A549 (cell line): ENCODE data around the gene SPCS3. TPM values are rescaled to one million over a fixed set of nuclear protein-coding genes. Genes with fewer than 3 reads are reported as not detected.

Source experiments
- ATAC-seq, 2 experiments: fragments of 200-7000 bp in 1 of 2; fragments of >200 bp in 1 of 2; cut with Nextera tagmentation in 1 of 2; cut with Tn5 transposase in 1 of 2; 3 replicates each; pipeline versions ENCODE4 v1.8.0 to v1.9.1; 2018 to 2020; ENCODE audit warnings: mild to moderate bottlenecking in 1 of 2, moderate library complexity in 1 of 2
- CTCF ChIA-PET: fragments of 300-600 bp; sonication (Branson Sonifier 250); formaldehyde crosslinking; extraction: SDS; loops from one replicate; lab custom pipeline; 2021; ENCODE audit warnings: antibody characterized with exemption, inconsistent platforms; lab: Yijun Ruan, JAX
- POLR2A ChIA-PET: fragments of 350-600 bp; formaldehyde crosslinking; extraction: SDS; loops from one replicate; lab custom pipeline; 2021; ENCODE audit warnings: antibody characterized with exemption, inconsistent platforms; lab: Yijun Ruan, JAX
- DNase-seq, 2 experiments: peaks; one replicate each; pipeline versions ENCODE4 v3.0.0 to v3.0.0-alpha.2; 2011 to 2016; ENCODE audit warnings: low read depth in 1 of 2, low spot score in 1 of 2
- FAIRE-seq: peaks from 2 replicates; lab custom pipeline; 2011; peaks lifted over from hg19 to GRCh38; lab: Jason Lieb, UNC
- H3K27ac ChIP-seq, 2 experiments: fragments of >200 bp; sonication (Bioruptor Twin); formaldehyde crosslinking; 3 replicates each; pipeline ENCODE4 v1.5.1; 2016 to 2017
- H3K4me1 ChIP-seq: fragments of >200 bp; sonication (Bioruptor Twin); formaldehyde crosslinking; 3 replicates; pipeline ENCODE4 v1.6.1; 2016
- H3K4me2 ChIP-seq: fragments of >200 bp; sonication (Bioruptor Twin); formaldehyde crosslinking; 3 replicates; pipeline ENCODE4 v1.6.1; 2016
- H3K4me3 ChIP-seq: fragments of >200 bp; sonication (Bioruptor Twin); formaldehyde crosslinking; 3 replicates; pipeline ENCODE4 v1.5.1; 2016
- H3K9me3 ChIP-seq: fragments of >200 bp; sonication (Bioruptor Twin); formaldehyde crosslinking; 3 replicates; pipeline ENCODE4 v1.6.1; 2016
- CEBPB ChIP-seq, 2 experiments: fragments of >200 bp in 1 of 2; sonication (Bioruptor Twin) in 1 of 2; formaldehyde crosslinking in 1 of 2; IDR thresholded peaks; 2 replicates each; pipeline ENCODE4 v1.6.1; 2012 to 2016
- EHF ChIP-seq: fragments of 250-450 bp; sonication (Bioruptor Pico); IDR thresholded peaks from 2 replicates; pipeline ENCODE4 v1.5.0; 2020; ENCODE audit warnings: mild to moderate bottlenecking
- EP300 ChIP-seq, 2 experiments: fragments of >200 bp; sonication (Bioruptor Twin); formaldehyde crosslinking; IDR thresholded peaks; 2 replicates in 1 of 2; 3 replicates in 1 of 2; pipeline ENCODE4 v1.6.1; 2016 to 2017
- ESRRA ChIP-seq: fragments of 150-350 bp; IDR thresholded peaks from 2 replicates; pipeline ENCODE4 v1.6.1; 2014; ENCODE audit warnings: mild to moderate bottlenecking, low read length, borderline replicate concordance
- FOSB ChIP-seq: fragments of 250-450 bp; sonication (Bioruptor Pico); IDR thresholded peaks from 2 replicates; pipeline ENCODE4 v1.5.0; 2020; ENCODE audit warnings: mild to moderate bottlenecking, moderate library complexity
- FOSL2 ChIP-seq, 2 experiments: fragments of 450-650 bp in 1 of 2; fragments of >200 bp in 1 of 2; sonication (Bioruptor Twin) in 1 of 2; formaldehyde crosslinking; IDR thresholded peaks; 2 replicates each; pipeline versions ENCODE4 v1.5.0 to v1.6.1; 2016 to 2020; ENCODE audit warnings: mild to moderate bottlenecking in 1 of 2, moderate library complexity in 1 of 2
- GATA3 ChIP-seq: IDR thresholded peaks from 2 replicates; pipeline ENCODE4 v1.6.1; 2012; ENCODE audit warnings: borderline replicate concordance
- HDAC2 ChIP-seq: fragments of 200-600 bp; sonication (generic); IDR thresholded peaks from 2 replicates; pipeline ENCODE4 v1.6.1; 2016
- HEYL ChIP-seq: fragments of 250-450 bp; sonication (Bioruptor Pico); IDR thresholded peaks from 2 replicates; pipeline ENCODE4 v1.8.0; 2021; ENCODE audit warnings: mild to moderate bottlenecking, moderate library complexity
- HOXB13 ChIP-seq: fragments of 250-450 bp; sonication (Bioruptor Pico); IDR thresholded peaks from 2 replicates; pipeline ENCODE4 v1.5.0; 2020; ENCODE audit warnings: low read depth, mild to moderate bottlenecking, moderate library complexity
- JUNB ChIP-seq: fragments of >200 bp; sonication (Bioruptor Twin); formaldehyde crosslinking; IDR thresholded peaks from 2 replicates; pipeline ENCODE4 v1.6.1; 2016
- KDM1A ChIP-seq: fragments of 200-600 bp; sonication (generic); IDR thresholded peaks from 2 replicates; pipeline ENCODE4 v1.6.1; 2016; ENCODE audit warnings: low read depth, mild to moderate bottlenecking
- KDM5A ChIP-seq: fragments of 200-600 bp; sonication (generic); IDR thresholded peaks from 2 replicates; pipeline ENCODE4 v1.6.1; 2016; ENCODE audit warnings: antibody characterized with exemption, mild to moderate bottlenecking
- MAFK ChIP-seq: fragments of 450-650 bp; IDR thresholded peaks from 2 replicates; pipeline ENCODE4 v1.6.1; 2014; ENCODE audit not compliant: partially characterized antibody
- MAZ ChIP-seq: fragments of 150-350 bp; IDR thresholded peaks from 2 replicates; pipeline ENCODE4 v1.6.1; 2014; ENCODE audit warnings: antibody characterized with exemption, low read depth, low read length, borderline replicate concordance
- NFE2L2 ChIP-seq: fragments of 150-350 bp; conservative IDR thresholded peaks from 2 replicates; pipeline ENCODE4 v1.6.1; 2014; ENCODE audit warnings: low read length
- NPAS2 ChIP-seq: fragments of 250-450 bp; sonication (Bioruptor Pico); IDR thresholded peaks from 2 replicates; pipeline ENCODE4 v1.8.0; 2022; ENCODE audit warnings: mild to moderate bottlenecking, moderate library complexity, borderline replicate concordance
- NR3C1 ChIP-seq: fragments of >200 bp; sonication (Bioruptor Twin); formaldehyde crosslinking; IDR thresholded peaks from 3 replicates; pipeline ENCODE4 v1.6.1; 2017
- POLR2AphosphoS2 ChIP-seq: conservative IDR thresholded peaks from 2 replicates; pipeline ENCODE4 v1.6.1; 2012; ENCODE audit warnings: low read length, improper control_type of control experiment, inconsistent platforms
- RAD21 ChIP-seq, 2 experiments: fragments of >200 bp in 1 of 2; sonication (Bioruptor Twin) in 1 of 2; formaldehyde crosslinking in 1 of 2; IDR thresholded peaks in 1 of 2; conservative IDR thresholded peaks in 1 of 2; 2 replicates in 1 of 2; 3 replicates in 1 of 2; pipeline ENCODE4 v1.6.1; 2012 to 2018; ENCODE audit warnings: inconsistent platforms in 1 of 2
- RARB ChIP-seq: fragments of 250-450 bp; sonication (Bioruptor Pico); IDR thresholded peaks from 2 replicates; pipeline ENCODE4 v1.8.0; 2021; ENCODE audit warnings: mild to moderate bottlenecking, moderate library complexity
- TP53 ChIP-seq: fragments of 250-450 bp; sonication (Bioruptor Pico); IDR thresholded peaks from 2 replicates; pipeline ENCODE4 v1.5.0; 2021; ENCODE audit warnings: mild to moderate bottlenecking, moderate library complexity
- ZSCAN20 ChIP-seq: fragments of 250-450 bp; sonication (Bioruptor Pico); IDR thresholded peaks from 2 replicates; pipeline ENCODE4 v1.8.0; 2022; ENCODE audit warnings: mild to moderate bottlenecking, moderate library complexity
- WGBS: methylation state at CpG from one replicate; pipeline ENCODE4 v1.1.6; 2017; ENCODE audit errors: missing lambda C conversion rate; 5-methylcytosine and 5-hydroxymethylcytosine counted together
- polyA plus RNA-seq, 4 experiments: library from polyadenylated mRNA; depleted of rRNA in 3 of 4; stranded (reverse); fragments of >200 nt; fragmentation: RNase III in 1 of 4; extraction: RNeasy Plus Mini Kit Qiagen cat#74134 plus additional on column Dnase treatment in 1 of 4; gene quantifications; 2 replicates in 3 of 4; 3 replicates in 1 of 4; pipeline ENCODE4 v1.2.3, GENCODE V29; 2011 to 2017
- TF ChIP-seq, protein P1 (sequence below): IDR thresholded peaks from 2 replicates; pipeline ENCODE4 v1.6.1; 2012; ENCODE audit warnings: low read depth, borderline replicate concordance
- TF ChIP-seq, protein P2 (sequence below): fragments of >200 bp; sonication (Bioruptor Twin); formaldehyde crosslinking; IDR thresholded peaks from 3 replicates; pipeline ENCODE4 v1.5.1; 2016
- TF ChIP-seq, protein P3 (sequence below): IDR thresholded peaks from 2 replicates; pipeline ENCODE4 v1.6.1; 2012
- TF ChIP-seq, protein P4 (sequence below): fragments of >200 bp; sonication (Bioruptor Twin); formaldehyde crosslinking; IDR thresholded peaks from 3 replicates; pipeline ENCODE4 v1.6.1; 2016
- TF ChIP-seq, protein P5 (sequence below): fragments of >200 bp; sonication (Bioruptor Twin); formaldehyde crosslinking; IDR thresholded peaks from 2 replicates; pipeline ENCODE4 v1.6.1; 2016

The SPCS3 gene
- polyA plus RNA-seq, 2 of the 4 experiments (the other 2 are of a cell fraction): 33.2 to 44.5 TPM

DNA sequence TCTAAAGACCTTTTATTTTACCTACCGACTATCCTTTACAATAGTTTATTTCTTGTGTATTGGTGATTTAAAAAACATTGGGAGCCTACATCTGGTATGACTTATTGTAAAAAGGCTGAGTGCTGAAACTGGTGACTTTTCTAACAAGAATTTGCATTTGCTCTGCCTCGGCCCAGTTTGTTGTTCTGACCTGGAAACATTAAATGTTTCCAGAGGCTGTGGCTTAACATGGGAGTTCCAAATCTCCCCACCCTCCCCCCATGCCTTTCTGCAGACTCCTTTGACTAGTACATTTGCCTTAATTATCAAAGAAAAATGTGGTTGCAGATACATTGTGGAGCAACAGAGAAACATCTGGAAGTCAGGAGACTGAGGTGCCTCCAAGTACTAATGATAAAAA is 39.8 kb downstream of the SPCS3 start (continued):
- no peak for TF ChIP-seq POLR2AphosphoS2
- no peak for TF ChIP-seq HEYL (CRISPR knock-in tag)
- no peak for TF ChIP-seq FOSB (CRISPR knock-in tag)

DNA sequence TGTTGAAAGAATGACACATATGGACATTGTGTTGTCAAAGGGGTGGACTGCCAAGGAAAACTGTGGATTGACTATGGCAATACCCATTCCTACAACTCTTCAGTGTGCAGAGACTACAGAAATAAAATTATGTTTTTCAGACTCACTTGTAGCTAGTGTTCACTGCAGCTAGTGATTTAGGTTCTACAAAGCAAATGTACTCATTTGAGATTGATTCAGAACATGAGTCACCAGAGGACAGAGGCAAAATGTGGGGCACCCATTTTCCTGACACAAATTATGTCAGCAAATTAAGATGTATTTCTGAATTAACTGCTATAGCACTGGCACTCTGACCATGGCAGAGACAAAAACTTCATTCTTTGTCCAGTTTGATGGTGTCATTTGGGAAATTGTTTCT is 40.7 kb downstream of the SPCS3 start:
- POLR2A ChIA-PET: no interaction called here
- Histone ChIP-seq H3K4me2 (no peak overlapping the region), H3K9me3 (no peaks in the 10 kb centered on the region), H3K4me3 (no peak overlapping the region), H3K4me1 (no peaks in the 10 kb centered on the region), H3K27ac (no peak overlapping the region)
- TF ChIP-seq RARB (no peak), CEBPB (IDR thresholded peaks at IDR 0.05) (no peak), EP300 (IDR thresholded peaks at IDR 0.05) (no peak), FOSL2 (IDR thresholded peaks at IDR 0.05) (no peak), FOSL2 (CRISPR knock-in tag; IDR thresholded peaks at IDR 0.05) (no peak), EHF (CRISPR knock-in tag) (no peak), NPAS2 (CRISPR knock-in tag) (no peak), RAD21 (conservative IDR thresholded peaks at IDR 0.05 in 1 of 2, IDR thresholded peaks at IDR 0.05 in 1 of 2) (no peak), KDM5A (no peak)
- TF ChIP-seq, protein P1, sequence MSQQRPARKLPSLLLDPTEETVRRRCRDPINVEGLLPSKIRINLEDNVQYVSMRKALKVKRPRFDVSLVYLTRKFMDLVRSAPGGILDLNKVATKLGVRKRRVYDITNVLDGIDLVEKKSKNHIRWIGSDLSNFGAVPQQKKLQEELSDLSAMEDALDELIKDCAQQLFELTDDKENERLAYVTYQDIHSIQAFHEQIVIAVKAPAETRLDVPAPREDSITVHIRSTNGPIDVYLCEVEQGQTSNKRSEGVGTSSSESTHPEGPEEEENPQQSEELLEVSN: no peak
- ATAC-seq: no peak
- CTCF ChIA-PET: interaction anchor here (0.6 kb wide), 1 partner anchor 321 kb away, joined by 4 read pairs; no protein-coding TSS in a partner anchor
- FAIRE-seq: no peak
- DNase-seq: no peak

DNA sequence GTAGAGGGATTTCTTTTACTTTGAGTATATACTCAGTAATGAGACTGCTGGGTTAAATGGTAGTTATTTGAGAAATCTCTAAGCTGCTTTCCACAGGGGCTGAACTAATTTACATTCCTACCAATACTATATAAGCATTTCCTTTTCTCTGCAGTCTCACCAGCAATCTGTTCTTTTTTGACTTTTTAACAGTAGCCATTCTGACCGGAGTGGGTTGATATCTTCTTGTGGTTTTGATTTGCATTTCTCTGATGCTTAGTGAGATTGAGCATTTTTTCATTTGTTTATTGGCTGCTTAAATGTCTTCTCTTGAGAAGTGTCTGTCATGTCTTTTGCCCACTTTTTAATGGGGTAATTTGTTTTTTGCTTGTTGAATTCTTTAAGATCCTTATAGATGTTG is 43.3 kb downstream of the SPCS3 start:
- no peak overlapping the region for H3K27ac ChIP-seq
- ChIA-PET POLR2A (no interaction called here), CTCF (interaction anchor here (1.8 kb wide), 1 partner anchor 684 kb away, joined by 3 read pairs; no protein-coding TSS in a partner anchor)
- no peak overlapping the region for H3K4me3 ChIP-seq
- H3K9me3 ChIP-seq: no peaks in the 10 kb centered on the region
- 64% methylated on average over 1 of the region's 1 CpG for WGBS
- no peak for ATAC-seq
- DNase-seq: no peak
- H3K4me2 ChIP-seq: no peak overlapping the region
- TF ChIP-seq NFE2L2 (no peak), NR3C1 (no peak), JUNB (no peak), CEBPB (IDR thresholded peaks at IDR 0.05) (no peak)
- TF ChIP-seq, protein P2, sequence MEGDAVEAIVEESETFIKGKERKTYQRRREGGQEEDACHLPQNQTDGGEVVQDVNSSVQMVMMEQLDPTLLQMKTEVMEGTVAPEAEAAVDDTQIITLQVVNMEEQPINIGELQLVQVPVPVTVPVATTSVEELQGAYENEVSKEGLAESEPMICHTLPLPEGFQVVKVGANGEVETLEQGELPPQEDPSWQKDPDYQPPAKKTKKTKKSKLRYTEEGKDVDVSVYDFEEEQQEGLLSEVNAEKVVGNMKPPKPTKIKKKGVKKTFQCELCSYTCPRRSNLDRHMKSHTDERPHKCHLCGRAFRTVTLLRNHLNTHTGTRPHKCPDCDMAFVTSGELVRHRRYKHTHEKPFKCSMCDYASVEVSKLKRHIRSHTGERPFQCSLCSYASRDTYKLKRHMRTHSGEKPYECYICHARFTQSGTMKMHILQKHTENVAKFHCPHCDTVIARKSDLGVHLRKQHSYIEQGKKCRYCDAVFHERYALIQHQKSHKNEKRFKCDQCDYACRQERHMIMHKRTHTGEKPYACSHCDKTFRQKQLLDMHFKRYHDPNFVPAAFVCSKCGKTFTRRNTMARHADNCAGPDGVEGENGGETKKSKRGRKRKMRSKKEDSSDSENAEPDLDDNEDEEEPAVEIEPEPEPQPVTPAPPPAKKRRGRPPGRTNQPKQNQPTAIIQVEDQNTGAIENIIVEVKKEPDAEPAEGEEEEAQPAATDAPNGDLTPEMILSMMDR: no peak
- TF ChIP-seq, protein P3, sequence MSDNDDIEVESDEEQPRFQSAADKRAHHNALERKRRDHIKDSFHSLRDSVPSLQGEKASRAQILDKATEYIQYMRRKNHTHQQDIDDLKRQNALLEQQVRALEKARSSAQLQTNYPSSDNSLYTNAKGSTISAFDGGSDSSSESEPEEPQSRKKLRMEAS: no peak
- no peaks in the 10 kb centered on the region for H3K4me1 ChIP-seq
- FAIRE-seq: no peak

DNA sequence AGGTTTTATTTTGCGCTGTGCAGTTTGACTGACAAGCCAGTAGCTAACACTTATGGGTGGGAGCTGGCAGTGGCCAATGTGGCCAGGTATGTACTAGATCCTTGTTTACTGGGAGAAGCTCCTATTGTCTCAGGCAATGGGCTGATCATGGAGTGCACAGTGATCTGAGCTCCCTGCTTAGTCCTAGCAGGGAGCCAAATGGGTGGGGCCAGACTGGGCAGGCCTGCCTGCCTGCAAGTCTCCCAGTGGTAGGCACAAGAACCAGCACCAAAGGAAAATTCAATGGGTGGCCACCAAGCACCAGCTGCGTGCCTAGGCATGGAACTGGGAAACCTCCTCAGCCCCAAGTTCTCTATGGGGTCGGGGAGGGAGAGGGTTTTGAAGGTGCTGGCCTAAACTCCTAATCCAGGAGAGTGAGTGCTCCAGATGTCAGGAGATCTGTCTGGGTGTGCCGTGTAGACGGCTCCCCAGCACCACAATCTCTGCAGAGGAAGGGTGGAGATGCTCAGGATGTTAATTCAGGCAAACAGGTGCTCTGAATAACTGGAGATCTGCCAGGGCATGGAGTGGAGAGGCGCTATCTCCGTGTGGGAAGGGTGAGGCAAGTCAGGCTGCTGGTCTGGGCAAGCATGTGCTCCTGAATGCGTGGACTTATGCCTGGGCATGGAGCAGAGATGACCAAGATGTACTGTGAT is 48.2 kb downstream of the SPCS3 start:
- ChIA-PET CTCF (interaction anchor here (0.7 to 1.2 kb wide), 2 partner anchors 10 to 662 kb away, joined by 4 read pairs; no protein-coding TSS in a partner anchor), POLR2A (no interaction called here)
- Histone ChIP-seq H3K4me1 (no peaks in the 10 kb centered on the region), H3K4me3 (no peak overlapping the region), H3K27ac (no peak overlapping the region), H3K4me2 (no peak overlapping the region), H3K9me3 (no peaks in the 10 kb centered on the region)
- 72% methylated on average over 4 of the region's 8 CpGs for WGBS
- no peak for DNase-seq
- ATAC-seq: no peak
- no peak for FAIRE-seq
- TF ChIP-seq HDAC2 (no peak), MAFK (no peak), ESRRA (no peak), GATA3 (no peak), KDM1A (no peak), ZSCAN20 (CRISPR knock-in tag) (no peak), HOXB13 (CRISPR knock-in tag) (no peak), CEBPB (IDR thresholded peaks at IDR 0.05) (no peak), TP53 (CRISPR knock-in tag) (no peak), MAZ (no peak), EP300 (IDR thresholded peaks at IDR 0.05) (no peak)
- TF ChIP-seq, protein P1: no peak
- TF ChIP-seq, protein P3: no peak
- TF ChIP-seq, protein P4, sequence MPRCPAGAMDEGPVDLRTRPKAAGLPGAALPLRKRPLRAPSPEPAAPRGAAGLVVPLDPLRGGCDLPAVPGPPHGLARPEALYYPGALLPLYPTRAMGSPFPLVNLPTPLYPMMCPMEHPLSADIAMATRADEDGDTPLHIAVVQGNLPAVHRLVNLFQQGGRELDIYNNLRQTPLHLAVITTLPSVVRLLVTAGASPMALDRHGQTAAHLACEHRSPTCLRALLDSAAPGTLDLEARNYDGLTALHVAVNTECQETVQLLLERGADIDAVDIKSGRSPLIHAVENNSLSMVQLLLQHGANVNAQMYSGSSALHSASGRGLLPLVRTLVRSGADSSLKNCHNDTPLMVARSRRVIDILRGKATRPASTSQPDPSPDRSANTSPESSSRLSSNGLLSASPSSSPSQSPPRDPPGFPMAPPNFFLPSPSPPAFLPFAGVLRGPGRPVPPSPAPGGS: no peak
- TF ChIP-seq, protein P5, sequence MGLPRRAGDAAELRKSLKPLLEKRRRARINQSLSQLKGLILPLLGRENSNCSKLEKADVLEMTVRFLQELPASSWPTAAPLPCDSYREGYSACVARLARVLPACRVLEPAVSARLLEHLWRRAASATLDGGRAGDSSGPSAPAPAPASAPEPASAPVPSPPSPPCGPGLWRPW: no peak
